ENCODE data around the gene PLA1A. TPM values are rescaled to one million over a fixed set of nuclear protein-coding genes. Genes with fewer than 3 reads are reported as not detected.

The PLA1A gene
- total and polyA plus RNA-seq, 2 of the 4 experiments (the other 2 are of a cell fraction), result not detected

DNA sequence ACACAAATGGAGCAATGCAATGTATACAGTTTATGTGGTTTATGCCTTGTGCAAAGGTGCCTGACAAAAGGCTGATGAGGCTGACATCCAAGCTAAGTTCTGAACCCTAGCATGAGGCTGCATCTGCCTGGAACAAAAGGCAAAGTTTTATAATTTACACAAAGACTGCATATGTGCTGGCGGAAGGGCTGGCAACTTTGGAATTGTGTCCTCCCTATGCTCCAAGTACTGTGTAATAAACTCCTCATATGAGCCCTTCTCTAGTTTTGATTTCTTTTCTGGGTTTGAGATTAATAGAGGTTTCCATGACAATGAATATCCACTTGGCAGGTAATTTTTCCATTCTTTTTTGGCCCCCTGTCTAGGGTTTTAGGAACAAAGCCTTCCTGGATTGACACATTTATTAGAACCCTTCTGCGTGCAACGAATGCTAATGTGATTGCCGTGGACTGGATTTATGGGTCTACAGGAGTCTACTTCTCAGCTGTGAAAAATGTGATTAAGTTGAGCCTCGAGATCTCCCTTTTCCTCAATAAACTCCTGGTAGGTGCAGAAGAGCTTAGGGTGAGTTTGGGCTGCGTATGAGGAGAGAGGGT lies 10.8 kb downstream of the PLA1A start:
- ChIA-PET CTCF (no interaction called here), POLR2A (ENCODE audit: unreplicated experiment) (no interaction called here)

More for the DNA sequence above, 10.8 kb downstream of the PLA1A start:
- no peak overlapping the region for H3K23ac ChIP-seq (ENCODE audit: low read depth, low read length)
- in situ Hi-C loops (cut with MboI; ENCODE audit: low sequenced_read_pairs), result no loop called here
- no peak overlapping the region for H3K18ac ChIP-seq (ENCODE audit: low read depth, low read length)
- no peaks in the 10 kb centered on the region for H4K20me1 ChIP-seq (ENCODE audit: insufficient read depth, low read length)
- no peak overlapping the region for H2AFZ ChIP-seq (replicated peaks; ENCODE audit: low read length, poor library complexity)
- WGBS, 2 experiments (ENCODE audit: extremely low coverage in 2 of 2, insufficient read length in 1 of 2), result no CpG with 5 or more reads among the region's 6 CpGs
- no peak overlapping the region for H3K4me2 ChIP-seq (ENCODE audit: low read depth, low read length)
- no peak overlapping the region for H2AK9ac ChIP-seq (replicated peaks; ENCODE audit: low read depth, low read length, poor library complexity)
- no peaks in the 10 kb centered on the region for H3K4me1 ChIP-seq (ENCODE audit: control insufficient read depth, insufficient read depth, low read length)
- H3K14ac ChIP-seq (replicated peaks; ENCODE audit: low read depth, low read length), result no peak overlapping the region
- no peak for ATAC-seq (ENCODE audit: low read depth)
- intact Hi-C loops (cut with micrococcal nuclease), result no loop called here
- no peak overlapping the region for H4K8ac ChIP-seq (ENCODE audit: low read depth in 2 of 2, low read length in 2 of 2)
- H3K9me1 ChIP-seq (ENCODE audit: insufficient read depth, low read length), result no peaks in the 10 kb centered on the region
- no peak for DNase-seq
- H2BK5ac ChIP-seq (ENCODE audit: low read depth, low read length, poor library complexity, severe bottlenecking), result no peak overlapping the region
- no peaks in the 10 kb centered on the region for H3K36me3 ChIP-seq (ENCODE audit: control insufficient read depth, insufficient read depth, low read length)
- dilution Hi-C loops (cut with HindIII; ENCODE audit: low sequenced_read_pairs, unreplicated experiment), result no loop called here
- no peak overlapping the region for H4K5ac ChIP-seq (ENCODE audit: low read depth, low read length)
- no peak overlapping the region for H3K27ac ChIP-seq (ENCODE audit: insufficient read depth, low read length)
- no peaks in the 10 kb centered on the region for H3K79me1 ChIP-seq (ENCODE audit: low read depth in 1 of 2, low read length in 2 of 2)
- no peak overlapping the region for H2BK20ac ChIP-seq (ENCODE audit: low read depth, low read length)
- H2BK120ac ChIP-seq (ENCODE audit: low read depth, low read length), result no peak overlapping the region
- no peak for TF ChIP-seq BHLHE40 (IDR thresholded peaks at IDR 0.05; ENCODE audit: low read depth, low read length)
- H3K9me3 ChIP-seq (ENCODE audit: control insufficient read depth, insufficient read depth, low read length), result no peaks in the 10 kb centered on the region
- H3K4me3 ChIP-seq (ENCODE audit: insufficient read depth, low read depth, low read length), result no peak overlapping the region
- no peak overlapping the region for H2AK5ac ChIP-seq (ENCODE audit: low read depth, low read length)
- H3K27me3 ChIP-seq (ENCODE audit: control insufficient read depth, insufficient read depth, low read length), result peaks cover 10% of the 10 kb centered on the region
- no TSS peak for BruUV-seq (replicated peaks)
- H2BK15ac ChIP-seq (ENCODE audit: low read depth, low read length), result no peak overlapping the region
- no peak overlapping the region for H3K9ac ChIP-seq (ENCODE audit: low read depth, low read length)
- H3K56ac ChIP-seq (ENCODE audit: extremely low read depth, insufficient read depth, low read length), result no peak overlapping the region
- no peak overlapping the region for H3K4ac ChIP-seq (ENCODE audit: low read depth, low read length)
- no peak overlapping the region for H4K91ac ChIP-seq (ENCODE audit: insufficient read depth, low read depth, low read length)

Measured in IMR-90 (cell line).